Measurements from ENCODE around the gene KLF6.

Gene KLF6

DNA sequence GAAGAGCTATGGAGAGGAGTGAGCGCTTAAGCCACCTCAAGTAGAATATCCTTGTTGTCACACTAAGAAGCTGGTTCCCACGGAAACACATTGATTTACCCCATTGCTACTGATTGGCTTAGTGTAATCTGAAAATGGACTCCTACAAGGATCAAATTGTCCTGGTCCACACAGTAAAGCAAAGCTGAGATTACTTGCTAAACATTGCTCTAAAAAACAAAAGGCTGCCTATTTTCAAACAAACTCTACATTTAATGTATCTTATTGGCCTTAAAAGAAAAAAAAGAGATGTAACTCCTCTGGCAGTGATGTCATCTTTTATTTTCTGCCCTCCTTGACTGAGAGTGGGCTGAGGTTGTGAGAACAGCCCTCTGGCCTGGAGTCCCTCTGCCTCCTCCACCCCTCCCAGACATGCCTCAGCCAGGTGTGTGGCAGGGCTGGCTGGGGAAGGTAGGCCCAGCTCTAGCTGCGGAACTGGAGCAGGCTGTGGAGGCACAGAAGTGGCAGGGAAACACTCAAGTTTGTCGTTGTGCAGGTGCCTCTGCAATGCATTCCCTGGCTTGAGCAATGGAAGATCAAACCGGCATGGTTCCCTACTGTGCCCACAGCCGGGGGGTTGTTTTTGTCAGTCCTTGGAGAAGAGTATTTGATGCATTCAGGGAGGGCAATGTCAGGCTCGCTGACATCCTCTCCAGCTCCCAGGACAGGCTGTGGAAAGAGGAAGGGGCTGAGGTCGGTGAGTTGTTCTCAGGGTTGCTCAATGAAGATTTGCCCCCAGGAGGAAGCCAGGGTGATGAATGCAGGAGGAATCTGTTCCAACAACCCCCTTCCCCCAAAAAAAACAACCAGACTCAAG lies 9.1 kb downstream of the KLF6 start:
- FAIRE-seq (no peak), DNase-seq (ENCODE audit: low spot score) (no peak)

DNA sequence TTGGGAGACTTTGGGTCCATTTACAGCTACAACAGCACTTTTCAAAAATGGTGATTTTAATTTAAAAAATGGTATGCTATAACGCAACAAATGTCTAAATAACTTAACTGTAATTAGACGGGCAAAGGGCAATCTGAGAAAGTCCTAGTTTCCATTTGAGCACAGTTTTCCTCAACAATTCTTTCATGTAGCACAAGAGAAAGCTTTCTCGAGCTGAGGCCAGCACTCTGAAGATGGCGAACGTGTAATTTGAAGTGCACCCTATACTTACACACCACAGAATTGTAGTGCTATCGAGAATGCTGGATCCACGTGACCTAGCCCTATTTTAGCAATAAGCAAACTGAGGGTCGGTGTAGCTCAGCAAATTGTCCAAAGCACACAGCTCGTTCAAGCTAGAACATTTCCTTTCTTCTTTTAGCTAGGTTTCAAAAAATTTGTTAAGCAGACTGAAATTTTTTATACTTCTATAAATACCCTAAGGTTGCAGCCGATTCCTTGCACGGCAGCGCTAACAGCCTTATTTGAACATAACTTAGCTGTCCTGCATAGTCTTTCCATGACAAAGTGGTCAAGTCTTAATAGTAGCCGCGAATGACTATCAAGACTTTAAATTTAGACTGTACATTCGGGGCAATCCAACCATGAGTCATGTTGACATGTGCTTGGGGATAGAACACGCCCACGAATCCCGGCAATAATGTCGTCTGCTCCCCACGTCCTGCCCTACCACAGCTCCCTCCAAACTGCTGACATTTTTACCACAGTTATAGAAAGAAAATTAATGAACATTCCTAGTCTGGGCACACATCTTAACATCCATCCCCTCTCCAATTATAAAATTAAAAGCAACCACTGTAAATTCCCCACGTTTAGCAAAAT lies 10.0 kb downstream of the KLF6 start:
- FAIRE-seq (no peak), DNase-seq (ENCODE audit: low spot score) (no peak)

DNA sequence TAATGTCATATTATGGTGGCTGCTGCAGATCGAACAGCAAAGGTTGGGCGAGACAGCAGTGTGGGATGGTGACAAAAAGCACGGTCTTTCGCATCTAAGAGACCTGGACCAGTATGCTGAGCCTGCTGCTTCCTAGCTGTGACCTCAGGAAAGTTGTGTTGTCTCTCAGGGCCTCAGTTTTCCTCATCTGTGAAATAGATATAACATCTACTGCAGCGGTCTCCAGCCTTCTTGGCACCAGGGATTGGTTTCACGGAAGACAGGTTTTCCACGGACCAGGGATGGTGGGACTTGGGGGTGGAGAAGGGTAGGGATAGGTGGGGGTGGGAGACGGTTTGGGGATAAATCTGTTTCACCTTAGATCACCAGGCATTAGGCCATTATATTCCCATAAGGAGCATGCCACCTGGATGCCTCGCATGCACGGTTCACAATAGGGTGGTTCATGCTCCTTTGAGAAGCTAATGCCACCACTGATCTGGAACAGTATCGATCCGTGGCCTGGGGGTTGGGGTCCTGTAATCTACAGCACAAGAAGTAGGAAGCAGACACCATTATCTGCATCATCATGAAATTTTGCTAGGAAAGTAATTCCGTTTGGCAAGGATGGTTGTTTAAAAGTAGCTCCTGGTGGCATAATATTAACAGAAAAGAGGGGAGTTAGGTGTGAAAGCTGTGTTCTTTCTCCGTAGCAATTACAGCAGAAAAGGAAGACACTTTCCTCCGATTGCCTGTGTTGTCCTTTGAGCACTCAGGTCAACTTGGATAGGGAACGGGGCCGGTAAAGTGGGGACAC lies 10.8 kb downstream of the KLF6 start:
- DNase-seq (ENCODE audit: low spot score) (no peak), FAIRE-seq (no peak)

DNA sequence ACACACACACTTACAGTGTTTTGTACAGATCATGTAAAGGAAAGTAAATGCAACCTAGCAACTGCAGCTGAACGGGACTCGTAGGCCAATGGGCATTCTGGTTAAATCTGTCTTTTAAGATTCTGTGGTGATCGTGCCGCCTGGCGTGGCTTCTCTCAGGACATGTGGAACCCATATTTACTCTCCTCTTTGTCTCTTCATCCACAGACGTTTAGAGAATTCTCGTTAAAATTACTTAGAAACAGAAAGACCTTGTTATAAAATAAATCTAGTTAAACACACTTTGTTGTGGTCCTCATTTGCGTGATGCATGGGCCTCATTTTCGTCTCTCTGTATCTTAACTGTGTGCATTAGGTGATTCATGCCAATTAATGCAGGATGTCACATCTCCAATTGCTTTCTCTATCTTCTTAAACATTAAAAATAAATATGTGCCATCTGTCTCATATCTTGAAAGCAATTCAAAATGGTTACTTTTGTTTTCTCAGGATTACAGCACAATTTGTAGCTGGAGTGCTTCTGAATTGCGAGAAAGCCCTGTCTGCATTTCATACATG lies 11.5 kb downstream of the KLF6 start:
- FAIRE-seq (no peak), DNase-seq (ENCODE audit: low spot score) (no peak)

- no peak for DNase-seq (ENCODE audit: low spot score)
- no peak for FAIRE-seq
Observed at GRCh38 chr10:3772361-3773171, 12.4 kb downstream of the KLF6 start.

DNA sequence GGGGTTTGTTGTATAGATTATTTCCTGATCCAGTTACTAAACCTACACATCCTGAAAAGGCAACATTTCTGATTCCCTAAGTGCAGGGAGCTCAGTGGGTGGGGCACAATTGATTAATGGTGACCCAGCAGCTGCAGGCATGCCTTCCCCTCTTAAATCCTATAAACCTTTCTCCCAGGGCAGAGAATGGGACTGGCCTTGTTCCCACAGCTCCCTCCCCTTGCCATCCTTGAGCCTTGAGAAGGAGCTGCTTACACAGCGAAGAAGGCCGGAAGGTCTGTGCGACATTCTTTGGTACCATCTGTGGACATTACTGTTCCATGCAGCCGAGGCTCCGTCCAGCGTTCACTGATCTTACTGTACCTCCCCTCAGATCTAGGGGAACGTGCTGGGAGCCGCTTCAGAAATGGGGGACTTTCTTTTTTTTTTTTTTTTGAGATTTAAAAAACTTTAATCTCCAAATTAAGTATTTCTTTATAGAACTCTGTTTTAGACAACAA lies 14.3 kb downstream of the KLF6 start:
- DNase-seq (ENCODE audit: low spot score) (no peak), FAIRE-seq (no peak)

DNA sequence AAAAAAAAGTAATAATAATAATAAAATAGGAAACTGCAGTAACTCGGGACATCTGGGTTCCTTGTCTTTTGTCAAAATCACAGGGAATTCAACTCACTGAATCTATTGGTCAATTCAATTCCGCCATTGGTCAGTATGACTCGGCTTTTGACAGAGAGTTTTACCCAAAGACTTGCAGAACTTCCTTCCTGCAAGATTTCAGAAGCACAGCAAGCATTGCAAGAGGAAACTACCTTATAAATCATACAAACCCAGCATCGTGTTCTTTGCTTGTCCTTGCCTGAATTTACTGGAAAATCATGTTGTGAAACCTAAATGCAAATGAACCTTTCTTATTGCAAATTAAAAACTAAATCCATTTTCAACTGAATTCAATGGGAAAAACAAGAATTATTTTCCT lies 15.5 kb downstream of the KLF6 start:
- DNase-seq (ENCODE audit: low spot score): no peak
- no peak for FAIRE-seq

DNA sequence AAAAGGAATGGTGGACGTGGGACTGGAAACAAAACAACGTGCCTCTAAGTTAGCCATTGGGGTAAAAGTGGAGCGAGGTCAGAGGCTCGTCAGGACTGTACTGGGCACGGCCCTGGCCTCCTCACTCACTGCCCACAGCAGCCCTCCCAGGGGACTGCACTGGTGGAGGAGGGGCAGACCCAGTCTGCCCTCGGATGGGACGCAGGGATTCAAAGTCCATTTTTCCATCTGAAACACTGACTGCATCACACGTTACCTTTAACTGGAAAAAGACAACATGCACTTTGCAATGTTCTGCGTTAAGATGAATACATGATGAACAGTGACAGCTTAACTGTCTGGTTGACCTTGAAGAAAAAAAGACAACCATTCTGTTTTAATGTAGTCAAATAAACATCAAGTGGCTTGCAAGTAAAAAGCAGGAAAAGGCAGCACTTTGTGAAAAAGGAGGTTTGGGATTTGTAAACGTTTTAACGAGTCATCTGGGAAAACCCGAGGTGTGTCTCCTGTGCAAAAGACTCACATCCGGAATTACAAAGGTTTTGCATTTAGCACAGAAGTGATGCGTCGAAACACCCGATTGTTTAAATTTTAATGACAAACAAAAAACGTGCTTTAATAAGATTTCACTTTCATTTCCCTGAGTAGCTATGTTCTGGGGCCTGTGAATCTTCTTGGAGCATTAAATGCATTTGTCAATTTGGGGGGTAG lies 18.8 kb downstream of the KLF6 start:
- FAIRE-seq: no peak
- no peak for DNase-seq (ENCODE audit: low spot score)

GRCh38 chr10:3765146-3765545 lies 19.9 kb downstream of the KLF6 start:
- DNase-seq (ENCODE audit: low spot score) (no peak), FAIRE-seq (no peak)

DNA sequence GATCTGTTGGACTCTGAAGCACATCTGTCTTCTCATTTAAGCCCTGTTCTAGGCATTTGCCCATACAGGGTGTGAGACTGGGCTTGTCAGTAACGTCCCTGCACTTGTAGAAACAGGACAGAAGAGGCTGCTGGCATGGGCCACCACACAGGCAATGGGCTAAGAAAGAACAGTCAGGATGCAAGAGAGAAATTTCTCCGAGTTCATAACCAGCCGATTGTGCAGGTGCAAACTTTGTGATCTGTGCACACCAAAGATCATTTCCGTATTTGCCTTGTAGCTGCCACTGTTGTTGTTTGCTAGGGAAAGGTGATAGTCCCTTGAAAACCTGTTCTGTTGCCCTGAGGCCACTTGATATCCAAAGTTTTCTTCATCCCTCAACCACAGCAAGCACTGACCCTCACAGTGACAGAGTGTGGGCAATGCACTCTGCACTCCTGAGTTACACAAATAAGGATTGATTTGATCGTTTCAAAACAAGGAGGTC lies 20.3 kb downstream of the KLF6 start:
- FAIRE-seq (no peak), DNase-seq (ENCODE audit: low spot score) (no peak)

DNA sequence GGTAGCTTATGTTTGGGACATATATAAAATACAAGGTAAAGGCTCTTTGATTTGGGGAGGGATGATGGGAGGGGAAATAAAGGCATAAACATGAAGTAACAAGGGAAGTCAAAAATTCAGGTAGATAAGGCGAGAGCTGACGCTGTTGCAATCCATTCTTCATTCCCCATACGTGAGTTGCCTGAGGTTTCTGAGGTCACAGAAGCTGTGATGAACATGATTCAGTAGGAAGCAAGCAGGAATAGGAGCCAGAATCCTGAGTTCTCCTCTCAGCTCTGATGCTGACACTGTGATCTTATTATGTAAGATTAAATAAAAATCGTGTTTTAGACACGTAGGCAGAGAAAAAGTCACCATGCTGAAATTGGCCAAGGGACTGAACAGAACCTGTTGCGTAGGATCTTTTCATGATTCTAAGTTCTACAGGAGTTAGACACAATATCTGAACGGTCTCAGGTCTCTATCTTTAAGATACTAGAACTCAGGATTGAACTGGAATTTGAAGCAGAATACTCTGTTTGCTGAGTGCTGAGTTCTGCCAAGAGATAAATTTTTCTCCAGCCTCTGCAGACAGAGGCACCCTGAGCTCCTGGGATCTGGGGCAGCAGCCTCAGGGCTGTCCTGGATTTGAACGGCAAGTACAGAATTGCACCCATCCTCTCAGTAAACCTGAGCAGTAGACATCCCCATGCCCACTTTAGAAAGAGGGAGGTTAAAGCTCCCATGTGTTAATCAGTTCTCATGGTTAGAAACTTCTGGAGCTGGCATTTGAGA lies 21.0 kb downstream of the KLF6 start:
- FAIRE-seq (no peak), DNase-seq (ENCODE audit: low spot score) (no peak)

GRCh38 chr10:3763035-3763456 lies 22.0 kb downstream of the KLF6 start:
- DNase-seq (ENCODE audit: low spot score) (no peak), FAIRE-seq (no peak)

DNA sequence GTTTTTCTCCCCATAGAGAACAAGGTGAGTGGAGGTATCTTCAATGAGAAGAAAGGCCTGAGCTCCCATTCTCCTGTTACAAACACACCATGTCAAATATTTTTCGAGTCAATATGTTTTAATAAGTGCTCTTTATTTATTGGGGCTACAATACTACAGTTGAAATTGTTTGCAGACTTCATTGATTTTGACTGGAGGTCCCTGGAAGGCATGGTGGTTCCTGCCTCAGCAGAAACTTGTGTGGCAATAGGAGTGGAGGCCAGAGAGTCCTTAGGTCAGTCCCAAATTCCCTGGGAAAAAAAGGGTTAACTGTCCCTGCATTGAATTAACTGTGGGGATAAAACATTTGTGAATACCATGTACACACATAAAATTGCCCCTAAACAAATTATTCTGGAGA lies 22.7 kb downstream of the KLF6 start:
- DNase-seq (ENCODE audit: low spot score) (no peak), FAIRE-seq (no peak)

DNA sequence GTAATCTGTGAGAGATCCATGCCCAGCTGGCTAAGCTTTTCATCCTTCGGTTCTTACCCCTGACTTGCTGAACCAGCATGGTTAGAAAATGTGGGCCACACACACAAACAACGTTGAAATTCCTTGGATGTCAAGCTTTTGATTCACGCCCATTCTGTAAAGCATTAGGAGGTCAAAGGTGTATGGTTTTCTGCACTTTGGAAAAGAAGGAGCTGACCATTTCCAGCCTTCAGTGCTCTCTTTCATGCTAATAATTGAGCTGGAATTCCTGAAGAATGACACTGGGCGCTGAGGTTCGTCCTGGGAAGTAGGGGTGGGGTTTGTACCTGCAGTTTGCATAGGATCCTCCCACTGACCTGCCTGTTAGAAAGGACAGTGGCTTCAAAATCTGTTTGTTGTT lies 23.1 kb downstream of the KLF6 start:
- DNase-seq (ENCODE audit: low spot score) (no peak), FAIRE-seq (no peak)

- DNase-seq (ENCODE audit: low spot score) (no peak), FAIRE-seq (no peak)
Observed at GRCh38 chr10:3761021-3761686, 23.9 kb downstream of the KLF6 start.

- no peak for FAIRE-seq
- no peak for DNase-seq (ENCODE audit: low spot score)
Observed at GRCh38 chr10:3760083-3760482, 24.9 kb downstream of the KLF6 start.

DNA sequence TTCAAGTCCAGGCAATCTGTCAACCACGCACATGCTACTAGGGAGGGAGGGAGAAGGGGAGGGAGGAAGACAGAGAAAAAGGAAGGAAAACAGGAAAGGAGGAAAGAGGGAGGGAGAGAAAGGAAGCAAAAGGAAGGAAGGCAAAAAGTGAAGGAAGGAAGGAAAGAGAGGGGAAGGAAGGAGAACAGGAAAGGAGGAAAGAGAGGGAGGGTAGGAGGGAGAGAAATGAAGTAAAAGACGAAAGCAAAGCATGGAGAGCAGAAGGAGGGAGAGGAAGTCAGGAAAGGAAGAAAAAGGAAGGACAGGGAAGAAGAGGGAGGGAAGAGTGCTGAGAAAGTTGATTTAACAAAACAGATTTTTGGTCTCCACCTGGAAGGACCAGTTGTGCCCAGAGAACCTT lies 25.6 kb downstream of the KLF6 start:
- FAIRE-seq: no peak
- no peak for DNase-seq (ENCODE audit: low spot score)

- no peak for FAIRE-seq
- DNase-seq (ENCODE audit: low spot score): no peak
Observed at GRCh38 chr10:3758491-3758970, 26.5 kb downstream of the KLF6 start.
